ENCODE data around the gene AVP.
A peak's percentile ranks its signal among the peaks of the same experiment; 100 is the strongest.

Gene AVP

GRCh38 chr20:3071266-3071609 lies 13.3 kb downstream of the AVP start:
- H3K4me3 ChIP-seq (ENCODE audit: low read length): no peak overlapping the region
- no peaks in the 10 kb centered on the region for H3K9me2 ChIP-seq (replicated peaks; ENCODE audit: control insufficient read depth, low read length)
- H3K79me2 ChIP-seq (ENCODE audit: control insufficient read depth, low read length): no peaks in the 10 kb centered on the region
- H3K36me3 ChIP-seq (ENCODE audit: control insufficient read depth, low read length): no peaks in the 10 kb centered on the region
- H3K4me2 ChIP-seq (ENCODE audit: low read length): no peak overlapping the region
- peaks cover 6% of the 10 kb centered on the region; the same call in 1 of the 2 replicates for H3K4me1 ChIP-seq (ENCODE audit: control insufficient read depth, low read length)
- H3K27me3 ChIP-seq (ENCODE audit: control insufficient read depth, low read length): peaks cover 4% of the 10 kb centered on the region
- TF ChIP-seq, protein P1, sequence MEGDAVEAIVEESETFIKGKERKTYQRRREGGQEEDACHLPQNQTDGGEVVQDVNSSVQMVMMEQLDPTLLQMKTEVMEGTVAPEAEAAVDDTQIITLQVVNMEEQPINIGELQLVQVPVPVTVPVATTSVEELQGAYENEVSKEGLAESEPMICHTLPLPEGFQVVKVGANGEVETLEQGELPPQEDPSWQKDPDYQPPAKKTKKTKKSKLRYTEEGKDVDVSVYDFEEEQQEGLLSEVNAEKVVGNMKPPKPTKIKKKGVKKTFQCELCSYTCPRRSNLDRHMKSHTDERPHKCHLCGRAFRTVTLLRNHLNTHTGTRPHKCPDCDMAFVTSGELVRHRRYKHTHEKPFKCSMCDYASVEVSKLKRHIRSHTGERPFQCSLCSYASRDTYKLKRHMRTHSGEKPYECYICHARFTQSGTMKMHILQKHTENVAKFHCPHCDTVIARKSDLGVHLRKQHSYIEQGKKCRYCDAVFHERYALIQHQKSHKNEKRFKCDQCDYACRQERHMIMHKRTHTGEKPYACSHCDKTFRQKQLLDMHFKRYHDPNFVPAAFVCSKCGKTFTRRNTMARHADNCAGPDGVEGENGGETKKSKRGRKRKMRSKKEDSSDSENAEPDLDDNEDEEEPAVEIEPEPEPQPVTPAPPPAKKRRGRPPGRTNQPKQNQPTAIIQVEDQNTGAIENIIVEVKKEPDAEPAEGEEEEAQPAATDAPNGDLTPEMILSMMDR (IDR thresholded peaks at IDR 0.05; ENCODE audit: low read depth, low read length, poor library complexity, severe bottlenecking): no peak
- TF ChIP-seq EZH2phosphoT487 (IDR thresholded peaks at IDR 0.05; ENCODE audit: borderline replicate concordance, low read length): no peak
- H4K20me1 ChIP-seq (ENCODE audit: control insufficient read depth, insufficient read depth, low read depth, low read length): no peaks in the 10 kb centered on the region
- no peaks in the 10 kb centered on the region for H3F3A ChIP-seq (ENCODE audit: control insufficient read depth, insufficient read depth)
- H3K27ac ChIP-seq (ENCODE audit: low read depth, low read length): no peak overlapping the region
- H3K9me3 ChIP-seq (ENCODE audit: control insufficient read depth, insufficient read depth, low read length): no peaks in the 10 kb centered on the region

- no peaks in the 10 kb centered on the region for H3F3A ChIP-seq (ENCODE audit: control insufficient read depth, insufficient read depth)
- H3K27ac ChIP-seq (ENCODE audit: low read depth, low read length): no peak overlapping the region
- no peaks in the 10 kb centered on the region for H4K20me1 ChIP-seq (ENCODE audit: control insufficient read depth, insufficient read depth, low read depth, low read length)
- H3K79me2 ChIP-seq (ENCODE audit: control insufficient read depth, low read length): no peaks in the 10 kb centered on the region
- H3K36me3 ChIP-seq (ENCODE audit: control insufficient read depth, low read length): no peaks in the 10 kb centered on the region
- H3K4me1 ChIP-seq (ENCODE audit: control insufficient read depth, low read length): peaks cover 6% of the 10 kb centered on the region; the same call in 1 of the 2 replicates
- no peak overlapping the region for H3K4me2 ChIP-seq (ENCODE audit: low read length)
- H3K27me3 ChIP-seq (ENCODE audit: control insufficient read depth, low read length): peaks cover 4% of the 10 kb centered on the region
- H3K9me2 ChIP-seq (replicated peaks; ENCODE audit: control insufficient read depth, low read length): no peaks in the 10 kb centered on the region
- TF ChIP-seq EZH2phosphoT487 (IDR thresholded peaks at IDR 0.05; ENCODE audit: borderline replicate concordance, low read length): no peak
- TF ChIP-seq, protein P1 (IDR thresholded peaks at IDR 0.05; ENCODE audit: low read depth, low read length, poor library complexity, severe bottlenecking): no peak
- H3K9me3 ChIP-seq (ENCODE audit: control insufficient read depth, insufficient read depth, low read length): no peaks in the 10 kb centered on the region
- H3K4me3 ChIP-seq (ENCODE audit: low read length): no peak overlapping the region
Measured at GRCh38 chr20:3070725-3071124, 13.8 kb downstream of the AVP start.

DNA sequence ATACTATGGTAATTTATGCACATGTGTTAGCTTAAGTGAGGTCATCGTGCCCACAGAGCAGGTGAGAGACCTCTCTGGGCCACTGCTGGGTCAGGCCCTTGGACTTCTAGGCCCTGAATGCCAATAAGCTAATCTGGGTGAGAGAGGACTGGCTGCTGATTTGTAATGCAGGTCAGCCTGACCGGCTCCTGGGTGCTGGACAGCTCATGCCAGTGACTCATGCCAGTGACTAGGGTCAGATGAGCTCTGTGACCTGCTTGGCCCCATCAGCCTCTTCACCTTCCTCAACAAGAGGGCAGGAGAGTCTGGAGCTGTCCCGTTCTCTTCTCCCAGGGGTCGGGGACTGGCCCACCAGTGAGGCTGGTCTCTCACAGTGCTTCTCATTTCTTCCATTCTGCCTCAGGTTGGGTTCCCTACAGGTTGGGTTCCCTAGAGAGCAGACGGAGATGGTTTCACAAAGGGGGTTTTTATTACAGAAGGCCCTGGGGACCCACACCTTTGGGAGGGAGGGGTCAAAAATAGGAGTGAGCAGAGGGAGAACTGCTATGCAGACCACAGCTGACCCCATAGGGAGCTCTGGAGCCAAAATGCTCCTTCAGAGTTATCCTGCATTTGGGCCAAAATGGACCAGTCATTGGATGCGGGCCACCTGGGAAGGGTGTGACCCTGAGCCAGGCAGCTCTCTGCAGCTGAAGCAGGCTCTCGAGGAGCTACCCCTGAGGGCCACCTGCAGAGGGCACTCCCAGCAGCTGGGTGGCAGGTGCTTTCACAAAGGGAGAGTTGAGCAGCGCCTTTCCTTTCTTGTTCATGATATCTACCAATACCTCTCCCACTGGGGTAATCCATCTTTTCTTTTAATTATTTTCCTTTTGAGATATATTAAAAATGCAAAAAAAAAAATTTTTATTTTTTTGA lies 15.3 kb downstream of the AVP start:
- Histone ChIP-seq H3K27me3 (ENCODE audit: control insufficient read depth, low read length) (peaks cover 14% of the 10 kb centered on the region), H3K4me1 (ENCODE audit: control insufficient read depth, low read length) (peaks cover 6% of the 10 kb centered on the region; the same call in 1 of the 2 replicates), H3F3A (ENCODE audit: control insufficient read depth, insufficient read depth) (no peaks in the 10 kb centered on the region), H3K9me3 (ENCODE audit: control insufficient read depth, insufficient read depth, low read length) (no peaks in the 10 kb centered on the region), H3K4me3 (ENCODE audit: low read length) (no peak overlapping the region), H4K20me1 (ENCODE audit: control insufficient read depth, insufficient read depth, low read depth, low read length) (no peaks in the 10 kb centered on the region), H3K27ac (ENCODE audit: low read depth, low read length) (no peak overlapping the region), H3K79me2 (ENCODE audit: control insufficient read depth, low read length) (no peaks in the 10 kb centered on the region), H3K36me3 (ENCODE audit: control insufficient read depth, low read length) (no peaks in the 10 kb centered on the region), H3K9me2 (replicated peaks; ENCODE audit: control insufficient read depth, low read length) (no peaks in the 10 kb centered on the region), H3K4me2 (ENCODE audit: low read length) (no peak overlapping the region)
- TF ChIP-seq, protein P1 (IDR thresholded peaks at IDR 0.05; ENCODE audit: low read depth, low read length, poor library complexity, severe bottlenecking): peak; percentile 40
- TF ChIP-seq EZH2phosphoT487 (IDR thresholded peaks at IDR 0.05; ENCODE audit: borderline replicate concordance, low read length): no peak

Data from DOHH2 (cell line).